ENCODE data around the gene FAM120AOS.

DNA sequence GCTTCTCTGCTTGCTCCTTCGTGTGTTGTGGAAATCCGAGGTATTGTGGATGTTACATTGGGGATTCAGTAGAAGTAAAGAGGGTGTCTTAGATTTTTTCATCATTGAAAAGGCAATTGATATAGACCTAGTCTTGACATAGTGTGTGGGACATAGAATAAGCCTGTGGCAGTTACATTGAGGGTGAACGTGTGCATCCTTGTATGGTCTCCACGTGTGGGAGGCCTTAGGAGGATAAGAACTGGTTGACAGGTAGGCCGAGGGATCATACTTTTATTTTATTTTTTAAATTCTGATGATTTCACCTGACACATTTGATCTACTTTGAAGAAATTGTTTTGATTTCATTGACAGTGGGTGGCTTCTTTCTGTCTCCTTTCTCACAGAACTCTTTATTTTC, 17.0 kb upstream of the FAM120AOS start:
- TF ChIP-seq, protein P1, sequence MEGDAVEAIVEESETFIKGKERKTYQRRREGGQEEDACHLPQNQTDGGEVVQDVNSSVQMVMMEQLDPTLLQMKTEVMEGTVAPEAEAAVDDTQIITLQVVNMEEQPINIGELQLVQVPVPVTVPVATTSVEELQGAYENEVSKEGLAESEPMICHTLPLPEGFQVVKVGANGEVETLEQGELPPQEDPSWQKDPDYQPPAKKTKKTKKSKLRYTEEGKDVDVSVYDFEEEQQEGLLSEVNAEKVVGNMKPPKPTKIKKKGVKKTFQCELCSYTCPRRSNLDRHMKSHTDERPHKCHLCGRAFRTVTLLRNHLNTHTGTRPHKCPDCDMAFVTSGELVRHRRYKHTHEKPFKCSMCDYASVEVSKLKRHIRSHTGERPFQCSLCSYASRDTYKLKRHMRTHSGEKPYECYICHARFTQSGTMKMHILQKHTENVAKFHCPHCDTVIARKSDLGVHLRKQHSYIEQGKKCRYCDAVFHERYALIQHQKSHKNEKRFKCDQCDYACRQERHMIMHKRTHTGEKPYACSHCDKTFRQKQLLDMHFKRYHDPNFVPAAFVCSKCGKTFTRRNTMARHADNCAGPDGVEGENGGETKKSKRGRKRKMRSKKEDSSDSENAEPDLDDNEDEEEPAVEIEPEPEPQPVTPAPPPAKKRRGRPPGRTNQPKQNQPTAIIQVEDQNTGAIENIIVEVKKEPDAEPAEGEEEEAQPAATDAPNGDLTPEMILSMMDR (IDR thresholded peaks at IDR 0.05; ENCODE audit: poor library complexity), result no peak
- TF ChIP-seq EZH2 (IDR thresholded peaks at IDR 0.05; ENCODE audit: borderline replicate concordance), result no peak
- TF ChIP-seq EZH2phosphoT487 (IDR thresholded peaks at IDR 0.05; ENCODE audit: low read depth, severe bottlenecking, unreplicated experiment), result no peak
